Measurements from ENCODE around the gene PTPRU.

Gene PTPRU

GRCh38 chr1:29342351-29342750 is 106.0 kb downstream of the PTPRU start:
- no peak for DNase-seq

DNA sequence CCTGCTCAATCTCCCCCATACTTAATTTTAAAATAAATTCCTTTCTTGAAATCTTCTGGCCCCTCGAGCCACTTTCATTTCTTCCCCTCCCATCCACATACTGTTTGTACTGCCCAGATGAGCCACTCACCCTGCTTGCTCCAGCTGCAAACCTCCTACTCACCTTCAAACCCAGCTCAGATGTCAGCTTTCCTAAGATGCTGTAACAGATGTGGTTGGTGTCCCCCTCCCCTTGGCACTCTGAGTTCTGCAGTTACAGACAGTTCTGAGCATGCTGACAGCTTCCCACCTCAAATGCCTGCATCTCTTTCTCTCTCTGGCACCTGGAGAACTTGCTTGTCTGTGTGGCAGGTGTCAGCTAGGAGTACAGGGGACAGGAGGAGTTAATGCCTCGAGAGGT is 106.7 kb downstream of the PTPRU start:
- DNase-seq: no peak

GRCh38 chr1:29343476-29343875 is 107.2 kb downstream of the PTPRU start:
- DNase-seq: no peak

DNA sequence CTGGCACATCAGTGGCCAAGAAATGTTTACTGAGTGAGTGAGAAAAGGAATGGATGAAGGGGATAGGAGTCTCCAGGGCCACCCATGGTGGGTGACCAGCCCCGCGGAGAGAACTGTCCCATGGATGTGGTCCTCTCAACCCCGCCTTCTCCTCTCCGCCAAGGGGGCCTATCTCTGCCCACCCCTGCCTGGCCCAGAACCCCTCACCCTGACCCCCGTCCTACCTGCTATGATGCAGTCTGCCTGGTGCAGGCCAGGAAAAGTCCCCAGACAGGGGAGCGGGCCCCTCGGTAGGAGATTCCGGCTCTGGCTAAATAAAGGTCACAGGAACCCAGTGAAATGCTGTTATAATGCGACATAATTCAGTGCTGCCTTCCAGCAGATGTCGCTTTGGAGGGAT is 107.6 kb downstream of the PTPRU start:
- DNase-seq: no peak

DNA sequence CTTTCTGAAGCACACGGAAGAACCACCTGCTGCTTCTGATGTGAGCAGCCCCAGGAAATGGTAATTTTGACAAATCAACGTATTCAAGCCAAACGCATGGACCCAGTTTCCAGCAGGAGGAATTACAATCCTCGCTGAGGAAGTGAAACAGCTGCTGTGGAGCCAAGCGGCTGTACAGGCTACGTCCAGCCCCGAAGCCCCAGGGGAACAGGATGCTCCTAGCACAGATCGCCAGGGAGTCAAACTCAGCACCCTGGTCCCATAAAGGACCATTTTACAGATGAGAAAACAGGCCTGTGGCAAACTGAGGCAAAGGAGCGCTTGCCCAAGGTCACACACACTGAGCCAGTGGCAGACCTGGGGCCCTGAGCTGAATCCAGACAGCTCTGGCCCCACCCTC is 108.0 kb downstream of the PTPRU start:
- no peak for DNase-seq

- DNase-seq: no peak
Observed at GRCh38 chr1:29346576-29346975, 110.3 kb downstream of the PTPRU start.

DNA sequence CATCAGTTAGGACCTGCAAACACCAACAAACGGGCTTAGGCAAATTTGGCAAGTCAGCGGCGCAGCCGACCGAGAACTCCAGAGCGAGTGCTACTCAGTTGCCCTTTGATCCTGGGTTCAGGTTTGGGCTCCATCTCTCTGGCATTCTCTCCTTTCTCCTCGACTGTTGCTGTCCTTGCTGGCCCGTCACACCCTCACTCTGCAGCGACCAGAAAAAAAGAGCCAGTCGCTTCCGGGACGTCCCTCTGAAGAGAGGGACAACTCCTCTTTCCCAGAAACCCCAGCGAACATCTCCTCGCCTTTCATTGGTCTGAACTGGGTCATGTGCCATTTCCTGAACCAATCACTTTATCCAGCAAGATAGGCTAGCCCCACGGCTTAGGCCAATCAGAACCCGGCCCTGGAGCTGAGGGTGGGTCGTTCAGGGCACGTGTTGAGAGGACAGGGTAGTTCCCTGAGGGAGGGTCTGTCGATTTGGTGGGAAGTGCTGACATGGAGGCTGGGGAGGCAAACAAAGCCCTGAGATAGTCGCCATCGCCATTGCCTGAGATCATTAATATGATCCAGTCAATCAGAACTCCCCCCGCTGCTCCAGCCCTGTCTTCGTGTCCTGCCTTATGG is 113.7 kb downstream of the PTPRU start:
- DNase-seq: no peak

- no peak for DNase-seq
Observed at GRCh38 chr1:29352719-29353420, 116.5 kb downstream of the PTPRU start.

GRCh38 chr1:29354511-29355098 is 118.3 kb downstream of the PTPRU start:
- DNase-seq: no peak

DNA sequence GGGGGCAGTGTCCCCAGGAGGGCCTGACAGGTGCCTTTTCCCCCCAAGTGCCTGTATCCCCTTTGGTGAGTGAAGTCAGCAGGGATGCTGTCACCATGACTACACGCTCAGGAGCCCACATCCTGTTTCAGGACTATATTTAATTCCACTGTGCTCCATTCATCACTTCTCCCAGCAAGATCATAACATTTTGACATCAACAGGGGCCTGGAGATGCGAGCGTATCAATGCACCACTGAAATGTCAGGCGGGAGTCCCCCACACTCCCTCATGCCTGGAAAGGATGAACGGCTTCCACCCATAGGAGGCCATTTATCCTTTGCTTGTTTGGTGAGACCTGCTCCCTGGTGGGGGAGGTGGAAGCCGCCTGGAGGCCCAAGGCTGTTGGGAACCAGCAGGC is 119.1 kb downstream of the PTPRU start:
- no peak for DNase-seq

- DNase-seq: no peak
Observed at GRCh38 chr1:29356663-29357062, 120.3 kb downstream of the PTPRU start.

- no peak for DNase-seq
Observed at GRCh38 chr1:29357452-29357851, 121.1 kb downstream of the PTPRU start.

- no peak for DNase-seq
Observed at GRCh38 chr1:29358183-29358582, 121.9 kb downstream of the PTPRU start.

- DNase-seq: no peak
Observed at GRCh38 chr1:29360768-29361167, 124.4 kb downstream of the PTPRU start.

- DNase-seq: no peak
Observed at GRCh38 chr1:29361686-29362085, 125.4 kb downstream of the PTPRU start.

DNA sequence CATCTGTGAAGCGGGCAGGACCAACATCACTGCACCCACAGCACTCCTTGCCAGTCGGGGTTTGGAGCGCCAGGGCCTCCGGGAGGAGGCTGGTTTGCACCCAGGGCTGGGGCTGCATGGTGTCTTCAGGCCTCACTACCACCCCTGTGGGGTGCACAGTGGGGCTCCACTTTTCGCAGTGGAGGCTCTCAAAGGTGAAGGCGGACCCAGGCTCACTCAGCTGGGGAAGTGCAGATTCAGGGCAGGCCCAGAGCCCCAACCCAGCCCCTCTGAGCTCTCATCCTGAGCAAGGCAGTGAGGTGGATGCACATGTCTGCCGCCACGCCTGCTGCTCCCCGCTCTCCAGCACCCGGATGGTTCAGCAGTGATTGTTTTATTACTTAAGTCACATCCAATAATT is 125.8 kb downstream of the PTPRU start:
- DNase-seq: no peak

- DNase-seq: no peak
Observed at GRCh38 chr1:29362764-29363163, 126.4 kb downstream of the PTPRU start.

- no peak for DNase-seq
Observed at GRCh38 chr1:29363536-29363935, 127.2 kb downstream of the PTPRU start.

- DNase-seq: no peak
Observed at GRCh38 chr1:29364101-29364678, 127.9 kb downstream of the PTPRU start.

DNA sequence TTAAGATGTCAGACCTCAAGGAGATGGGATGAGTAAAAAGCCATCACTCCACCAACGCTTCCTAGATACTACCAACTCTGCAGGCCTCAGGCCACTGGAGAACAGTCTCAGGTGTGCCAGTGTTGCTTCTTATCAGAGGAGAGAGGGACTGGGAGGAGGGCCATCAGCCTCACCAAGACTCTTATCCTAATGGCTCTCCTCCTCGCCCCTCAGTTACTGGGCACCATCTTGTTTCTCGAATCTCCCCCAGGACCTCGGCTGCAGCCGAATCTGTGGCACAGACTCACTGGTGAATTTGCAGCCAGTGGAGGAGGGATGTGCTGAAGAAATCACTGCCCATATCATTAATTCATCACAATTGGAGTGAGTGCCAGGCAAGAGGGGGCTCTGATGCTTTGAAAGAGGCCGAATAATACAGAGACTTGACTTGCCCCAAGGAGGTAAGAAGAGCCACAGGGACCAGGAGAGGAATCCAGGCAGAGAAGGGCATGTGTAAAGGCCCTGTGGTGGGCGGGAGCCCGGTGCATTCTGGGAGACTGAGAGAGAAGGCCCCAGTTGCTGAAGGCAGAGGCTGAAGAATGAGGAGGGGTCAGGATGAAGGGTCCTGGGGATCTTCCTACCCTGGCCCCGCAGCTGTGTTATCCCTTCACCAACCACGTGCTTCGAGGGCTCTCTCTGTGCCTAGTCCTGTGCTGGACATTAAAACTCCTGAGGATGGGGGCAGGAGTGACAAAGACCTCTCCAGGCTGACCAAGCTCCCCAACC is 129.8 kb downstream of the PTPRU start:
- DNase-seq: no peak

DNA sequence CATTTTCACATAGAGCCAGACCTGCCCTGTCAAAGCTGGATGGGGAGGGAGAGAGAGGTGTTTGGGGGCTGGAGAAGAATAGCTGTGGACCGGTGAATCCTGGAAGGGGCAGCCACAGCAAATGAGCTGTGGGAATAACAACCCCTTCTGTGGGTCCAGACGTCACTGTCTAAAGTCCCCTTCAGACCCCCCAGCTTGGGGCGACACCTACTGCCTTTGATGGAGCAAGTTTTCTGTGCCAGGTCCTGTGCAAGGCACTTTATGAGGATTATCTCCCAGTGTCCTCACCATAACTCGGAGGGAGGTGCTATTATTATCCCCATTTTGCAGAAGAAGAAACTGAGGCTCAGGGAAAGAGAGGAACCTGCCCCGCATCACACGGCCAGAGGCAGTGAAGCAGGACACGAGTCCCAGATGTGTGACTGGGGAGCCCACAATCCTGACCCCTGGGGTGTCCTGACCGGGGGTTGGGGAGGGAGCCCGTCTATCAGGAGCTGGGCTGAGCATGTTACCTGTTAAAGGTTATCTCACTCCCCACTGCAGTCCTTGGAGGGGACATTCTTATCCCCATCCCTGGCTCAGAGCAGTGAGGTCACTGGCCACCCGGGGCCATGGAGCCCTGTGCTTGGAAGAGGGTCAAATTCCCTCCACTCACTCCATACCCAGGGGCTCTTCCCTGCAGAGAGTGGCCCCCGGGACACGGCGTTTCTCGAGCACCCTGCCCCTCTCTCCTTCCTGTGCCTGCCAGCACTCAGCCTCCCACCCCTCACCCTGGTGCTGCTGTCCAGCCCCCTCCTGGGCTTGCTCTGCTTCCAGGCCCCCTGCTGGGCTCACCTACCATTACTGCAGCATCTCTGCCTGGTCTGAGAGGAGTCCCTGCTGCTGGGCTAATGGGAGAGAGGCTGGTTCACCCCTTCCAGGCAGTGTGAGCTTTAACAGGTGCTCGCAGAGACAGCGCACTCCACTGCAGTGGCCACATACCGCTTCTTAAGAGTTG is 132.9 kb downstream of the PTPRU start:
- no peak for DNase-seq

DNA sequence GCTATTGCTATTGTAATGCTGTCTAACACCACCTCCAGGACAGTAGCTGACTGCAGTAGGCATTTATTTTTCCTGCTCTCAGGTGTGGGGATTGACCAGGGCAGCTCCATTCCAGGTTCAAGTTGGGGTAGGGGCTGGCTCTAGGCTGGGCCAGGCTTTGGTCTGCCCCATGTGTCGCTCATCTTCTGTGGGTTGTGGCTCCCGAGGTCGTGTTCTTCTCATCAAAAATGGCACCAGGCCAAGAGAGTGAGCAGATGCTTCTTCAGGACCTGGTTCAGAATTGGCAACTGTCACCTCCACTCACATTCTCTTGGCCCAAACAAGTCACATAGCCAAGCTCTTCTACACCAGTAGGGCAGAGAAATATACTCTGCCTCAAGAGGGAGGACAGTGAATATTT is 133.7 kb downstream of the PTPRU start:
- no peak for DNase-seq

Data from activated CD4-positive, alpha-beta T cell treated with anti-CD3 and anti-CD28 coated beads, Interleukin-2, amount 50 U/mL, for 16 hours (primary cell).